GM12801 (cell line): ENCODE results near the gene CTR9.

Experiments
- CTCF ChIP-seq: IDR thresholded peaks from one replicate; pipeline ENCODE4 v1.5.1; 2011; ENCODE audit warnings: control low read depth; ENCODE audit not compliant: insufficient read length; ENCODE audit errors: extremely low read depth

Gene CTR9

GRCh38 chr11:10798330-10798928, 47.4 kb downstream of the CTR9 start:
- TF ChIP-seq CTCF: no peak

- TF ChIP-seq CTCF: no peak
Observed at GRCh38 chr11:10800292-10800691, 49.2 kb downstream of the CTR9 start.

GRCh38 chr11:10803676-10804075, 52.6 kb downstream of the CTR9 start:
- no peak for TF ChIP-seq CTCF

GRCh38 chr11:10805741-10806140, 54.7 kb downstream of the CTR9 start:
- TF ChIP-seq CTCF: no peak

GRCh38 chr11:10806206-10806605, 55.2 kb downstream of the CTR9 start:
- no peak for TF ChIP-seq CTCF

GRCh38 chr11:10807493-10808234, 56.6 kb downstream of the CTR9 start:
- no peak for TF ChIP-seq CTCF

- TF ChIP-seq CTCF: no peak
Observed at GRCh38 chr11:10808235-10808552, 57.1 kb downstream of the CTR9 start.
